GM12874 (cell line): ENCODE measurements around the gene KCTD17.

ENCODE experiments used
- TF ChIP-seq, protein P1 (sequence below): IDR thresholded peaks from 2 replicates; pipeline ENCODE4 v1.5.1; 2011; ENCODE audit warnings: low read depth, mild to moderate bottlenecking, control low read depth, low read length, moderate library complexity; ENCODE audit not compliant: insufficient read depth

Gene KCTD17

DNA sequence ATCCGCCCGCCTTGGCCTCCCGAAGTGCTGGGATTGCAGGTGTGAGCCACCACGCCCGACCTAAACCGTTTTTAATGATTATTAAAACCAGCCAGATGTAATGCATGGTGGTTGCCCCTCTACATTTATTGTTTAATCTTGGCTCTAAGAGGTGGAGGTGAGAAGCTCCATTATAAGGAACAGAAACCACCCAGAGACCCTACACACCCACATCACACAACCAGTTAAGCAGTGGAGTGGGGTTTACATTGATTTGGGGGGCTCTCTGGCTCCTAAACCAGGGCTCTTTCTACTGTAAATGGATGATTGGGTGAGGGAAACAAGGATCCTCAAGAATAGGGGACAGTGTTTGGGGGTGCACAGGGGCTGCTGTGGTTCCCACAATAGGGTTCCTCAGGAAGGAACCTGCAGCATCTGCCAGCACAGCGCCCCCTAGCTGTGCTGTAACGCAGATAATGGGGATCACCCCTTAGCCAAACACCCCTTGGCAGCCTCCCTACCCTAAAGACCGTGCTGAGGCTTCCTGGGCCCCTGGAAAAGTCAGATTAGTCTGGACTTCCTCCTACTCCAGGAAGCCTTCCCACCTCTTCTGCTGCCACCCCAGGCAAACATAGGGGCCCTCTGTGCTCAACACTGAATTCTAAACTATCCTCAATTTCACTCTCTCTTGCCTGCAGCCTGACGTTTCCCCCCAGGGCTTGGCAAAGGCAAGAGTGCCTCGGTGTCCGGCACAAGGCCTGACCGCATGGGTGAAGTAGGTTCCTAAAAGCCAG, 29.6 kb upstream of the KCTD17 start:
- TF ChIP-seq, protein P1, sequence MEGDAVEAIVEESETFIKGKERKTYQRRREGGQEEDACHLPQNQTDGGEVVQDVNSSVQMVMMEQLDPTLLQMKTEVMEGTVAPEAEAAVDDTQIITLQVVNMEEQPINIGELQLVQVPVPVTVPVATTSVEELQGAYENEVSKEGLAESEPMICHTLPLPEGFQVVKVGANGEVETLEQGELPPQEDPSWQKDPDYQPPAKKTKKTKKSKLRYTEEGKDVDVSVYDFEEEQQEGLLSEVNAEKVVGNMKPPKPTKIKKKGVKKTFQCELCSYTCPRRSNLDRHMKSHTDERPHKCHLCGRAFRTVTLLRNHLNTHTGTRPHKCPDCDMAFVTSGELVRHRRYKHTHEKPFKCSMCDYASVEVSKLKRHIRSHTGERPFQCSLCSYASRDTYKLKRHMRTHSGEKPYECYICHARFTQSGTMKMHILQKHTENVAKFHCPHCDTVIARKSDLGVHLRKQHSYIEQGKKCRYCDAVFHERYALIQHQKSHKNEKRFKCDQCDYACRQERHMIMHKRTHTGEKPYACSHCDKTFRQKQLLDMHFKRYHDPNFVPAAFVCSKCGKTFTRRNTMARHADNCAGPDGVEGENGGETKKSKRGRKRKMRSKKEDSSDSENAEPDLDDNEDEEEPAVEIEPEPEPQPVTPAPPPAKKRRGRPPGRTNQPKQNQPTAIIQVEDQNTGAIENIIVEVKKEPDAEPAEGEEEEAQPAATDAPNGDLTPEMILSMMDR: peak; percentile 93

- TF ChIP-seq, protein P1: no peak
Observed at GRCh38 chr22:37022483-37023337, 28.8 kb upstream of the KCTD17 start.

- TF ChIP-seq, protein P1: no peak
Observed at GRCh38 chr22:37023743-37024338, 27.7 kb upstream of the KCTD17 start.

GRCh38 chr22:37024339-37025157, 27.0 kb upstream of the KCTD17 start:
- TF ChIP-seq, protein P1: no peak

DNA sequence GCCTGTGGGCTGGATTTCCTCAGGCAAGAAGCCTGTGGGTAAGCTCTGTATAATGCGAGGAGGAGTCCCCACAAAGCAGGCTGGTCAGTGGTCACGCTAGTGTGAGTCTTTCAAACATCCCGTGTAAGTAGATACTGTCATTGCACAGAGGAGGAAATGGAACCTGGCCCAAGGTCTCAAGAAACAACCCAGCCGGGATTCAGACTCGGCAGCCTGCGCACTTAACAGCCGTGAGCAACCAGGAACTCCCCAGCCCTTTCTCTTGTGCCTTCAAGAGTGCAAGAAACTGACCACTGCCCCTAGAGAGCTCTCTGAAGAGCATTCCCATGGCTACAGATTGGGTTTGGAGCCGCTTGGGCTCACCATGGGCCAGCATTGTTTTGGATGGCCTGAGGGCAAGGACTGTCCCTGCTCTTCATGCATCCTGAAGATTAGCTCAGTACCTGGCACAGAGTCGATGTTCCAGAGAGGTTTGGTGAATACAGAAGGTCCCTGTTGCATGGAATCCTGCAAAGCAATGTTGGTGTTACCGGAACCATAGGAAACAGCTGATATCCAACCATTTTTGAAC, 26.0 kb upstream of the KCTD17 start:
- TF ChIP-seq, protein P1: no peak

DNA sequence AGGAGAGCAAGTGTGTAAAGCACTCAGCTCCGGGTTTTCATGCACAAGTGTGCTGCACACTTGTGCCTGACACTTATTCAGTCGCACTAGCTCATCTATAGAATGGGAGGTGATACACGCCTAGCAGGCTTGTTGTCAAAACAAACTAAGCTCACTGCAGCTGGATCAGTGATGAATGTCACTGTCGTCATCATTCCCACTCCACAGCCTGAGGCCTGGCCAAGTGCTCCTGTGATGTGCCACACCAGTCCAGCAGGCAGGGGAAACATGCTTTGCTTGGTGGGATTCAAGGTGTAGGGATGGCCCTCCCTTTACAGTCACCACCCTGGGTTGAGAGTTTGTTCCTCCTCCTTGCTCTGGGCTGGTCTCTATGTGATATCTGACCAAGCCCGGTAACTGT, 25.2 kb upstream of the KCTD17 start:
- TF ChIP-seq, protein P1: no peak
